Esophagus squamous epithelium (tissue), 5 donors: Measurements from ENCODE around the gene LYRM1. TPM values are rescaled to one million over a fixed set of nuclear protein-coding genes. Genes with fewer than 3 reads are reported as not detected.

Experiments used
- DNase-seq: peaks from one replicate; lab custom pipeline; 2025; lab: John Stamatoyannopoulos, UW
- H3K27ac ChIP-seq, 4 donors: fragments of 200-600 bp; sonication (generic); one replicate each; pipeline ENCODE4 v1.5.1; 2016 to 2019; ENCODE audit warnings: mild to moderate bottlenecking in 1 of 4
- H3K27me3 ChIP-seq, 4 donors: fragments of 200-600 bp; sonication (generic); 1 replicate in 3 of 4; 2 replicates in 1 of 4; pipeline versions ENCODE4 v1.5.1 to v1.6.0; 2017 to 2021; ENCODE audit warnings: antibody characterized with exemption in 1 of 4
- H3K36me3 ChIP-seq, 3 donors: fragments of 200-600 bp; sonication (generic); one replicate each; pipeline ENCODE4 v1.5.1; 2016 to 2019
- H3K4me1 ChIP-seq, 3 donors: fragments of 200-600 bp; sonication (generic); one replicate each; pipeline ENCODE4 v1.5.1; 2017 to 2019
- H3K4me3 ChIP-seq, 4 donors: fragments of 200-600 bp; sonication (generic); 1 replicate in 3 of 4; 2 replicates in 1 of 4; pipeline ENCODE4 v1.5.1; 2016 to 2019; ENCODE audit warnings: mild to moderate bottlenecking in 2 of 4, moderate library complexity in 1 of 4
- H3K9me3 ChIP-seq, 3 donors: fragments of 200-600 bp; sonication (generic); one replicate each; pipeline ENCODE4 v1.5.1; 2016 to 2019
- CTCF ChIP-seq, 6 experiments: fragments of 450-650 bp in 4 of 6; fragments of 200-600 bp in 2 of 6; sonication (generic) in 2 of 6; IDR thresholded peaks; one replicate each; pipeline ENCODE4 v1.5.1; 2016 to 2019; ENCODE audit warnings: antibody characterized with exemption in 6 of 6, mild to moderate bottlenecking in 4 of 6, moderate library complexity in 4 of 6
- POLR2A ChIP-seq, 4 donors: fragments of 450-650 bp; IDR thresholded peaks; one replicate each; pipeline ENCODE4 v1.6.1; 2017; ENCODE audit warnings: antibody characterized with exemption in 4 of 4, mild to moderate bottlenecking in 4 of 4, moderate library complexity in 3 of 4
- WGBS, 2 donors: methylation state at CpG; one replicate each; pipeline ENCODE4 v1.1.5; 2018; 5-methylcytosine and 5-hydroxymethylcytosine counted together
- intact Hi-C: fragments of 100-400 bp; cut with DNase I; formaldehyde crosslinking; loops from one replicate; pipeline ENCODE4 v1.15.0; 2022
- total RNA-seq, 4 donors: library from RNA; depleted of rRNA; stranded (reverse); fragments of >200 nt; gene quantifications; one replicate each; pipeline ENCODE4 v1.1.0, GENCODE V29; 2016
- donor health status: DM: yes; HTN: yes; CAD: no.

LYRM1 gene
- total RNA-seq, 4 donors from 2014 or later, result 21.9 to 37.9 (median 34.3) TPM

DNA sequence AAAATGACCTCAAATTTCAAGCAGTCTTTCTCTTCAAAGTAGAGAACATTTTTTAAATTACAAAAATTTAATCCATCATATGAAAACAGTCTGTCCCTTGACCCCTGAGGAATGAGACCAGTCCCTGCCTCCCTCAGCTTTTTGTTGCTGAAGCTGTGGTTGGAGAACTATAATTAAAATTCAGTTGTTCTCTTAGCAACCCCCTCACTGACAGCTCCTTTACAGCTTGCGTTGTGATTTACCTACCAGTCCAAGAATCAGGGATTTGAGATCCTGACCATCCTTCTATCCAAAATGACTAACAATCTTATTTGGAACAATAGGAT, 29.8 kb downstream of the LYRM1 start:
- H3K4me3 ChIP-seq, result no peak overlapping the region
- 64 to 93% methylated on average over 1 of the region's 1 CpG for WGBS, 2 donors
- DNase-seq, result no peak
- intact Hi-C loops, result no loop called here
- H3K36me3 ChIP-seq, result peaks cover 0 to 5% (median 0%) of the 10 kb centered on the region in 3 donors
- H3K27ac ChIP-seq, result peak overlapping the region in 2 of 4 donors; percentile 44 to 64
- H3K27me3 ChIP-seq, result no peaks in the 10 kb centered on the region
- H3K4me1 ChIP-seq, result no peaks in the 10 kb centered on the region
- H3K9me3 ChIP-seq, result no peaks in the 10 kb centered on the region
- TF ChIP-seq CTCF (IDR thresholded peaks at IDR 0.05), result no peak
- no peak for TF ChIP-seq POLR2A (IDR thresholded peaks at IDR 0.05)

GRCh38 chr16:20931066-20931600, 30.6 kb downstream of the LYRM1 start:
- intact Hi-C loops, result no loop called here
- H3K36me3 ChIP-seq, result no peaks in the 10 kb centered on the region
- H3K9me3 ChIP-seq, result no peaks in the 10 kb centered on the region
- H3K27ac ChIP-seq, result peak overlapping the region in 2 of 4 donors; percentile 44 to 64
- H3K4me1 ChIP-seq, result no peaks in the 10 kb centered on the region
- no peaks in the 10 kb centered on the region for H3K27me3 ChIP-seq
- no peak overlapping the region for H3K4me3 ChIP-seq
- TF ChIP-seq CTCF (IDR thresholded peaks at IDR 0.05) (no peak), POLR2A (IDR thresholded peaks at IDR 0.05) (no peak)
- no peak for DNase-seq
- 79 to 93% methylated on average over 5 of the region's 5 CpGs for WGBS, 2 donors

- no peak for DNase-seq
- intact Hi-C loops, result no loop called here
- Histone ChIP-seq H3K27ac (no peak overlapping the region), H3K36me3 (no peaks in the 10 kb centered on the region), H3K9me3 (no peaks in the 10 kb centered on the region), H3K4me3 (no peak overlapping the region), H3K27me3 (no peaks in the 10 kb centered on the region), H3K4me1 (no peaks in the 10 kb centered on the region)
- TF ChIP-seq POLR2A (IDR thresholded peaks at IDR 0.05), result no peak
- no peak for TF ChIP-seq CTCF (IDR thresholded peaks at IDR 0.05)
Measured at GRCh38 chr16:20933589-20933988, 33.0 kb downstream of the LYRM1 start.

GRCh38 chr16:20937736-20938135, 37.2 kb downstream of the LYRM1 start:
- no peak overlapping the region for H3K27ac ChIP-seq
- TF ChIP-seq POLR2A (IDR thresholded peaks at IDR 0.05) (no peak), CTCF (IDR thresholded peaks at IDR 0.05) (no peak)
- no peaks in the 10 kb centered on the region for H3K27me3 ChIP-seq
- no peaks in the 10 kb centered on the region for H3K36me3 ChIP-seq
- no peaks in the 10 kb centered on the region for H3K4me1 ChIP-seq
- WGBS, 2 donors, result 79 to 90% methylated on average over 5 of the region's 6 CpGs
- H3K4me3 ChIP-seq, result no peak overlapping the region
- no peaks in the 10 kb centered on the region for H3K9me3 ChIP-seq
- intact Hi-C loops, result no loop called here
- DNase-seq, result no peak

DNA sequence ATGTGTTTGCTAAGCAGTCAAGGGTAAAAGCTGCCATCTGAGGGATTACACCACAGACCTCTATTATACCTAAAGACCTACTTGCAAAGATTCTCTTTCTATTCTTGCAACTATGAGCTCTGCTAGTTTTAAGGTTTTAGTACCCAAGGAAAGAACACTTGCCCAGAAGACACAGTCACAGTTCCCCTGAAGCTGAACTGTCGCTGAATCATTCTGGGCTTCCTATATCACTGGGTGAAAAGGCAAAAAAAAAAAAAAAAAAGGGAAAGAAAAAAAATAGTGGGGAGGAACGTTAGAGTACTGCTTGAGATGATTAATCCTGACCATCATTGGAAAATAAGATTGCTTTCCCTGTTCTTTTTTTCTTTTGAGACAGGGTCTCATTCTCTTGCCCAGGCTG, 37.9 kb downstream of the LYRM1 start:
- H3K27me3 ChIP-seq, result no peaks in the 10 kb centered on the region
- intact Hi-C loops, result no loop called here
- 23 to 26% methylated on average over 2 of the region's 2 CpGs for WGBS, 2 donors
- H3K4me3 ChIP-seq, result no peak overlapping the region
- H3K36me3 ChIP-seq, result no peaks in the 10 kb centered on the region
- H3K27ac ChIP-seq, result no peak overlapping the region
- DNase-seq, result no peak
- no peaks in the 10 kb centered on the region for H3K9me3 ChIP-seq
- no peak for TF ChIP-seq POLR2A (IDR thresholded peaks at IDR 0.05)
- no peak for TF ChIP-seq CTCF (IDR thresholded peaks at IDR 0.05)
- H3K4me1 ChIP-seq, result no peaks in the 10 kb centered on the region
